HCT116 (cell line): ENCODE measurements around the gene SYT7.

Experiments
- RAD21 ChIP-seq: IDR thresholded peaks from 2 replicates; pipeline ENCODE4 v1.6.1; 2012; ENCODE audit warnings: low read depth, mild to moderate bottlenecking
- ZBTB33 ChIP-seq: IDR thresholded peaks from 2 replicates; pipeline ENCODE4 v1.6.1; 2011; ENCODE audit warnings: mild to moderate bottlenecking, low read length, moderate library complexity; ENCODE audit not compliant: insufficient replicate concordance; ENCODE audit errors: extremely low read depth

- no peak for TF ChIP-seq RAD21
- no peak for TF ChIP-seq ZBTB33
Observed at GRCh38 chr11:61545921-61546320, 35.0 kb downstream of the SYT7 start.
